Skin epidermis (tissue), 12 donors: Measurements from ENCODE around the gene CKM.
A peak's percentile ranks its signal among the peaks of the same experiment; 100 is the strongest.
"Not testable (repeated sequence)": the region's sequence is repeated elsewhere in the genome, so short reads cannot be mapped to it uniquely, and the experiment has no call there.

ENCODE experiments used
- H3K27ac ChIP-seq, 21 experiments: fragments of 200-600 bp; sonication (generic) in 11 of 21; one replicate each; pipeline ENCODE4 v1.5.0; 2020; ENCODE audit warnings: mild to moderate bottlenecking in 3 of 21, inconsistent platforms in 2 of 21, moderate library complexity in 2 of 21
- H3K4me3 ChIP-seq, 7 experiments: fragments of 200-600 bp; sonication (generic) in 2 of 7; one replicate each; pipeline ENCODE4 v1.5.0; 2020; ENCODE audit warnings: inconsistent platforms in 2 of 7, mild to moderate bottlenecking in 2 of 7, moderate library complexity in 1 of 7

The CKM gene

GRCh38 chr19:45297674-45298073 lies 25.0 kb downstream of the CKM start:
- Histone ChIP-seq H3K4me3 (no peak overlapping the region), H3K27ac (no peak overlapping the region)

- Histone ChIP-seq H3K4me3 (no peak overlapping the region), H3K27ac (no peak overlapping the region)
Observed at GRCh38 chr19:45296355-45296754, 26.3 kb downstream of the CKM start.

- Histone ChIP-seq H3K4me3 (no peak overlapping the region), H3K27ac (no peak overlapping the region)
Observed at GRCh38 chr19:45295873-45296272, 26.8 kb downstream of the CKM start.

GRCh38 chr19:45294291-45295029 lies 28.2 kb downstream of the CKM start:
- H3K4me3 ChIP-seq = no peak overlapping the region
- H3K27ac ChIP-seq = peak overlapping the region in 4 of 21 experiments; percentile 3 to 54 (median 30)

GRCh38 chr19:45293682-45294081 lies 29.0 kb downstream of the CKM start:
- no peak overlapping the region for H3K4me3 ChIP-seq
- peak overlapping the region in 2 of 21 experiments; percentile 37 to 54 for H3K27ac ChIP-seq

- H3K4me3 ChIP-seq = no peak overlapping the region
- H3K27ac ChIP-seq = no peak overlapping the region
Observed at GRCh38 chr19:45291834-45292233, 30.8 kb downstream of the CKM start.

- Histone ChIP-seq H3K27ac (no peak overlapping the region), H3K4me3 (no peak overlapping the region)
Observed at GRCh38 chr19:45290381-45290931, 32.2 kb downstream of the CKM start.

GRCh38 chr19:45283443-45284033 lies 39.1 kb downstream of the CKM start:
- Histone ChIP-seq H3K27ac (no peak overlapping the region), H3K4me3 (no peak overlapping the region)

- Histone ChIP-seq H3K27ac (peak overlapping the region in 1 of 21 experiments; percentile 35), H3K4me3 (no peak overlapping the region)
Observed at GRCh38 chr19:45280471-45280961, 42.2 kb downstream of the CKM start.

- no peak overlapping the region for H3K4me3 ChIP-seq
- H3K27ac ChIP-seq = no peak overlapping the region
Observed at GRCh38 chr19:45279587-45280192, 43.0 kb downstream of the CKM start.

- no peak overlapping the region for H3K4me3 ChIP-seq
- H3K27ac ChIP-seq = no peak overlapping the region
Observed at GRCh38 chr19:45278087-45278486, 44.6 kb downstream of the CKM start.

- Histone ChIP-seq H3K27ac (no peak overlapping the region), H3K4me3 (no peak overlapping the region)
Observed at GRCh38 chr19:45276284-45276687, 46.4 kb downstream of the CKM start.

- no peak overlapping the region for H3K4me3 ChIP-seq
- no peak overlapping the region for H3K27ac ChIP-seq
Observed at GRCh38 chr19:45275370-45275971, 47.2 kb downstream of the CKM start.

GRCh38 chr19:45273521-45273855 lies 49.2 kb downstream of the CKM start:
- H3K4me3 ChIP-seq = no peak overlapping the region
- H3K27ac ChIP-seq = no peak overlapping the region

- Histone ChIP-seq H3K27ac (no peak overlapping the region), H3K4me3 (no peak overlapping the region)
Observed at GRCh38 chr19:45271735-45272108, 51.0 kb downstream of the CKM start.

- H3K4me3 ChIP-seq = no peak overlapping the region
- H3K27ac ChIP-seq = no peak overlapping the region
Observed at GRCh38 chr19:45271098-45271734, 51.5 kb downstream of the CKM start.

- H3K27ac ChIP-seq, H3K4me3 ChIP-seq: not testable (repeated sequence)
Observed at GRCh38 chr19:45269939-45270338, 52.7 kb downstream of the CKM start.

- Histone ChIP-seq H3K27ac (no peak overlapping the region), H3K4me3 (no peak overlapping the region)
Observed at GRCh38 chr19:45267296-45267695, 55.4 kb downstream of the CKM start.

- Histone ChIP-seq H3K27ac (no peak overlapping the region), H3K4me3 (no peak overlapping the region)
Observed at GRCh38 chr19:45265375-45265774, 57.3 kb downstream of the CKM start.

GRCh38 chr19:45264781-45265317 lies 57.8 kb downstream of the CKM start:
- H3K4me3 ChIP-seq = no peak overlapping the region

More at GRCh38 chr19:45264781-45265317, 57.8 kb downstream of the CKM start:
- H3K27ac ChIP-seq = no peak overlapping the region
